Posterior vena cava (tissue), 2 donors: ENCODE results near the gene C19orf67. TPM values are rescaled to one million over a fixed set of nuclear protein-coding genes. Genes with fewer than 3 reads are reported as not detected.
"Not testable (repeated sequence)": the region's sequence is repeated elsewhere in the genome, so short reads cannot be mapped to it uniquely, and the experiment has no call there.

Experiments used
- DNase-seq: peaks from one replicate; pipeline ENCODE4 v3.0.0-alpha.2; 2020; ENCODE audit warnings: low spot score
- intact Hi-C, 2 donors: fragments of 100-400 bp; cut with DNase I; formaldehyde crosslinking; loops; one replicate each; pipeline versions ENCODE4 v1.14.1 to v1.14.2; 2022 to 2023
- total RNA-seq, 2 donors: library from RNA; stranded (reverse); fragmentation: NEBNext Ultra II Directional; extraction: Animal tissue kit (Norgen Biotek cat#: 25700); gene quantifications; one replicate each; pipeline ENCODE4 v1.2.1, GENCODE V29; 2021
- donor health status: DM: yes; HTN: yes; CAD: no.
- donor health status: DM: yes; HTN: yes; CAD: no.

The C19orf67 gene
- total RNA-seq, 2 donors from 2014 or later = not detected

DNA sequence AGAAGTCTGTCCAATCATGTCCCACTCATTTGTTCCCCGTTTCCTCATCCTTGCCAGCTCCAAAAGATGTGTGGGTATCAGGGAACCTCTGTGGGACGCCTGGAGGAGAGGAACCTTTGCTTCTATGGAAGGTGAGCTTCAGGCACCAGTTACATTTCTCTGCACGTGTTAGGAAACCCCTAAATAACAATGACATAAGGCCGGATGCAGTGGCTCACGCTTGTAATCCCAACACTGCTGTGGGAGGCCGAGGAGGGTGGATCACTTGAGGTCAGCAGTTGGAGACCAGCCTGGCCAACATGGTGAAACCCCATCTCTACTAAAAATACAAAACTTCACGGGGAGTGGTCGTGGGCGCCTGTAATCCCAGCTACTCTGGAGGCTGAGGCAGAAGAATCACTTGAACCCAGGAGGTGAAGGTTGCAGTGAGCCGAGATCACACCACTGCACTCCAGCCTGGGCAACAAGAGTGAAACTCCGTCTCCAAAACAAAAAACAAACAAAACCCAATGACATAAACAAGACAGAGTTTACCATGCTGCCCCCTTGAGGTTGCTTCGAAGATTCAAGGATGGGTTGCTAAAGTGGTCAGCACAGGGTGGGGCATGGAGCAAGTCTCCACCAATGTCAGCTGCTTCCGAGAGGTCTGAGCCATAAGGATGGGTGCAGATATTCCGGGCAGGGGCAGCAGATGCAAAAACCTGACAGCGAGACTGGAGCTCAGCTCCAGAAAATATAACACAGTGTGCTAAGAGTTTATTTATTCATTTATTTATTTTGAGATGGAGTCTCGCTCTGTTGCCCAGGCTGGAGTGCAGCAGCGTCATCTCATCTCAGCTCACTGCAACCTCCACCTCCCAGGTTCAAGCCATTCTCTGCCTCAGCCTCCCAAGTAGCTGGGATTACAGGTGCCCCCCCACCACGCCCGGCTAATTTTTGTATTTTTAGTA lies 42.6 kb downstream of the C19orf67 start:
- intact Hi-C loops, DNase-seq: not testable (repeated sequence)

DNA sequence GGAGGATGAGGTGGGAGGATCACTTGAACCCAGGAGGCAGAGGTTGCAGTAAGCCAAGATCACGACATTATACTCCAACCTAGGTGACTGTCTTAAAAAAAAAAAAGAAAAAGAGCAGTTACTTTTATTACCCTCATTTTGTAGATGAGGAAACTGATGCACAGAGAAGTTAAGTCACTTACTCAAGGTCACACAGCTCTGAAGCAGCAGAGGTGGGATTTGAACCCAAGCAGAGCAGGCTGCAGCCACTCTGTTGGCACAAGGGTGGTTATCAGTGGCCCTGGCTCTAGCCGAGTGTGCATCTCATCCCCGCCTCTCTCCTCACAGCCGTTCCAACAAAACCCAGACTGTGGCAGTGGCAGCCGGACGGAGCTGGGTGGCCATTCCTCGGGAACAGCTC lies 46.4 kb downstream of the C19orf67 start:
- intact Hi-C loops = no loop called here
- no peak for DNase-seq

DNA sequence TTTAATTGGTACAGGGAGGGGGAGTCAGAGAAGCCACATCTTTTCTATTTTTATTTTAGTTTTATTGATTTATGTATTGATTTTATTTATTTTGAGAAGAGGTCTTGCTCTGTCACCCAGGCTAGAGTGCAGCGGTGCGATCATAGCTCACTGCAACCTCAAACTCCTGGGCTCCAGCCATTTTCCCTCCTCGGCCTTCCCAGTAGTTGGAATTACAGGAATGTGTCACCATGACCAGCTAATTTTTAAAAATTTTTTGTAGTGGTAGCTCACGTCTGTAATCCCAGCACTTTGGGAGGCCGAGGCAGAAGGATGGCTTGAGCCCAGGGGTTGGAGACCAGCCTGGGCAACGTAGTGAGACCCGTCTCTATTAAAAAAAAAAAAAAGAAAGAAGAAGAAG lies 49.9 kb downstream of the C19orf67 start:
- no peak for DNase-seq
- intact Hi-C loops = no loop called here

DNA sequence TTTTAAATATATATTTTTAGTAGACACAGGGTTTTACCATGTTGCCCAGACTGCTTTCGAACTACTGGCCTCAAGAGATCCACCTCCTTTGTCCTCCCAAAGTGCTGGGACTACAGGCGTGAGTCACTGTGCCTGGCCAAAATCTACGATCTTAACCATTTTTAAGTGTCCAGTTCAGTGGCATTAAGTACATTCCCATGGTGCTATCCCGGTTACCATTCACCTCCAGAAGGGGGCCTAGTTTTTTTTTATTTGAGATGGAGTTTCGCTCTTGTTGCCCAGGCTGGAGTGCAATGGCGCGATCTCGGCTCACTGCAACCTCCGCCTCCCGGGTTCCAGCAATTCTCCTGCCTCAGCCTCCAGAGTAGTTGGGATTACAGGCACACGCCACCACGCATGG lies 50.4 kb downstream of the C19orf67 start:
- intact Hi-C loops, DNase-seq: not testable (repeated sequence)

- intact Hi-C loops = no loop called here
- no peak for DNase-seq
Measured at GRCh38 chr19:14033946-14034345, 51.6 kb downstream of the C19orf67 start.

GRCh38 chr19:14031719-14032480 lies 53.7 kb downstream of the C19orf67 start, which contains the start of gene IL27RA:
Gene IL27RA (plus strand): TSS chr19:14031762. CDS start chr19:14031873, 111 bp downstream.
- peak; percentile 84 for DNase-seq

More at GRCh38 chr19:14031719-14032480, 53.7 kb downstream of the C19orf67 start, which contains the start of gene IL27RA:
- intact Hi-C loops = no loop called here

Other genes with a start within 250 kb of the C19orf67 start
- gene NANOS3, start 208.6 kb downstream of the C19orf67 start, total RNA-seq = under 1 TPM in 1 of 2 donors, not detected in 1; 1.00 TPM
- gene BRME1, start 179.7 kb downstream of the C19orf67 start, total RNA-seq = 1 to 10 TPM; 1.2 to 2.0 TPM
- 10 to 100 TPM; 16.8 to 22.6 TPM for gene CC2D1A, start 179.6 kb downstream of the C19orf67 start, total RNA-seq
- gene PODNL1, start 147.4 kb downstream of the C19orf67 start, total RNA-seq = 1 to 10 TPM; 2.4 to 8.7 TPM
- gene DCAF15, start 133.3 kb downstream of the C19orf67 start, total RNA-seq = 10 to 100 TPM; 18.8 to 21.0 TPM
- 1 to 10 TPM; 7.5 to 7.8 TPM for gene RFX1, start 79.5 kb downstream of the C19orf67 start, total RNA-seq
- gene RLN3, start 57.6 kb downstream of the C19orf67 start, total RNA-seq = not detected
- gene IL27RA, start 54.0 kb downstream of the C19orf67 start, total RNA-seq = 1 to 10 TPM; 3.6 to 5.3 TPM
- under 1 TPM in 1 of 2 donors, not detected in 1; 0.74 TPM for gene PALM3, start 23.7 kb downstream of the C19orf67 start, total RNA-seq
- gene MISP3, start 13.0 kb downstream of the C19orf67 start, total RNA-seq = 1 to 10 TPM; 1.0 to 1.4 TPM
- gene SAMD1, start 5.0 kb upstream of the C19orf67 start, total RNA-seq = 10 to 100 TPM; 22.7 to 23.6 TPM
- gene PRKACA, start 32.0 kb upstream of the C19orf67 start, total RNA-seq = 100 to 1,000 TPM; 101 to 103 TPM
- under 1 TPM; 0.33 to 0.37 TPM for gene ASF1B, start 50.8 kb upstream of the C19orf67 start, total RNA-seq
- 10 to 100 TPM; 22.5 to 25.8 TPM for gene ADGRL1, start 120.4 kb upstream of the C19orf67 start, total RNA-seq